Hepatocyte (in vitro differentiated cells): ENCODE results near the gene SPAG6. TPM values are rescaled to one million over a fixed set of nuclear protein-coding genes. Genes with fewer than 3 reads are reported as not detected.

Experiments used
- DNase-seq: peaks from one replicate; pipeline ENCODE4 v3.0.0-alpha.2; 2016; ENCODE audit warnings: low spot score
- H2AFZ ChIP-seq: fragments of 200-600 bp; sonication (generic); 2 replicates; pipeline ENCODE4 v1.6.0; 2016; ENCODE audit warnings: antibody characterized with exemption, mild to moderate bottlenecking
- H3K27ac ChIP-seq: fragments of 200-600 bp; sonication (generic); 2 replicates; pipeline ENCODE4 v1.5.1; 2016; ENCODE audit warnings: mild to moderate bottlenecking
- H3K27me3 ChIP-seq: fragments of 200-600 bp; sonication (generic); 2 replicates; pipeline ENCODE4 v1.6.1; 2016
- H3K36me3 ChIP-seq: fragments of 200-600 bp; sonication (generic); replicated peaks from 2 replicates; pipeline ENCODE4 v1.5.1; 2016; ENCODE audit warnings: low read depth; ENCODE audit not compliant: insufficient read depth
- H3K4me1 ChIP-seq: fragments of 200-600 bp; sonication (generic); 2 replicates; pipeline ENCODE4 v1.5.1; 2016; ENCODE audit warnings: mild to moderate bottlenecking, moderate library complexity; ENCODE audit not compliant: insufficient read depth
- H3K4me2 ChIP-seq: fragments of 200-600 bp; sonication (generic); 2 replicates; pipeline ENCODE4 v1.6.0; 2016
- H3K4me3 ChIP-seq: fragments of 200-600 bp; sonication (generic); 2 replicates; pipeline ENCODE4 v1.5.1; 2016; ENCODE audit warnings: mild to moderate bottlenecking
- H3K79me2 ChIP-seq: fragments of 200-600 bp; sonication (generic); 2 replicates; pipeline ENCODE4 v1.6.0; 2017; ENCODE audit warnings: mild to moderate bottlenecking
- H3K9me2 ChIP-seq: fragments of 200-600 bp; sonication (generic); replicated peaks from 2 replicates; pipeline ENCODE4 v1.6.0; 2017; ENCODE audit warnings: mild to moderate bottlenecking; ENCODE audit not compliant: insufficient read depth
- H3K9me3 ChIP-seq: fragments of 200-600 bp; sonication (generic); 2 replicates; pipeline ENCODE4 v1.5.1; 2016; ENCODE audit warnings: low read depth, mild to moderate bottlenecking
- H4K20me1 ChIP-seq: fragments of 200-600 bp; sonication (generic); 2 replicates; pipeline ENCODE4 v1.6.0; 2016; ENCODE audit warnings: mild to moderate bottlenecking; ENCODE audit not compliant: insufficient read depth, poor library complexity, severe bottlenecking
- CTCF ChIP-seq: fragments of 200-600 bp; sonication (generic); IDR thresholded peaks from 2 replicates; pipeline ENCODE4 v1.5.1; 2016; ENCODE audit warnings: antibody characterized with exemption, mild to moderate bottlenecking; ENCODE audit not compliant: poor library complexity
- EZH2 ChIP-seq: fragments of 200-600 bp; sonication (generic); IDR thresholded peaks from 2 replicates; pipeline ENCODE4 v1.6.1; 2016; ENCODE audit warnings: antibody characterized with exemption, mild to moderate bottlenecking, borderline replicate concordance
- EZH2phosphoT487 ChIP-seq: fragments of 200-600 bp; sonication (generic); IDR thresholded peaks from one replicate; pipeline ENCODE4 v1.6.1; 2018; ENCODE audit warnings: antibody characterized with exemption, mild to moderate bottlenecking, low read depth, moderate library complexity; ENCODE audit not compliant: unreplicated experiment, severe bottlenecking
- WGBS: methylation state at CpG from one replicate; pipeline ENCODE4 v1.1.6; 2016; ENCODE audit warnings: low lambda C conversion rate; ENCODE audit errors: missing lambda C conversion rate; 5-methylcytosine and 5-hydroxymethylcytosine counted together
- polyA plus RNA-seq: library from polyadenylated mRNA; unstranded; fragments of >200 nt; fragmentation: Nextera tagmentation; extraction: Ambion mirVana; gene quantifications from 2 replicates; pipeline ENCODE4 v1.2.1, GENCODE V29; 2016
- total RNA-seq: library from RNA; depleted of rRNA; stranded (reverse); fragments of >200 nt; gene quantifications from 2 replicates; pipeline ENCODE4 v1.2.3, GENCODE V29; 2014

The SPAG6 gene
- total and polyA plus RNA-seq, 2 experiments from 2014 or later: 0.17 TPM; not detected in 1

GRCh38 chr10:22318772-22319171 lies 26.5 kb upstream of the SPAG6 start:
- H2AFZ ChIP-seq: no peak overlapping the region
- DNase-seq: no peak
- peaks cover 21% of the 10 kb centered on the region for H3K4me1 ChIP-seq
- H3K36me3 ChIP-seq: no peaks in the 10 kb centered on the region
- no peak for TF ChIP-seq CTCF
- TF ChIP-seq EZH2: no peak
- no peak for TF ChIP-seq EZH2phosphoT487
- H3K9me3 ChIP-seq: no peaks in the 10 kb centered on the region
- H3K27me3 ChIP-seq: peaks cover 31% of the 10 kb centered on the region
- WGBS: 88% methylated on average over 3 of the region's 3 CpGs
- no peak overlapping the region for H3K4me2 ChIP-seq
- peaks cover 29% of the 10 kb centered on the region for H4K20me1 ChIP-seq
- no peak overlapping the region for H3K27ac ChIP-seq
- peaks cover 40% of the 10 kb centered on the region for H3K79me2 ChIP-seq
- no peaks in the 10 kb centered on the region for H3K9me2 ChIP-seq
- H3K4me3 ChIP-seq: no peak overlapping the region

GRCh38 chr10:22319547-22319979 lies 25.7 kb upstream of the SPAG6 start:
- TF ChIP-seq EZH2 (no peak), CTCF (no peak), EZH2phosphoT487 (no peak)
- Histone ChIP-seq H3K36me3 (no peaks in the 10 kb centered on the region), H3K9me3 (no peaks in the 10 kb centered on the region), H3K4me2 (peak overlapping the region; percentile 82), H3K79me2 (peaks cover 48% of the 10 kb centered on the region), H4K20me1 (peaks cover 37% of the 10 kb centered on the region), H3K4me1 (peaks cover 29% of the 10 kb centered on the region), H2AFZ (no peak overlapping the region), H3K9me2 (no peaks in the 10 kb centered on the region), H3K27me3 (peaks cover 39% of the 10 kb centered on the region), H3K4me3 (peak overlapping the region; percentile 34), H3K27ac (peak overlapping the region; percentile 45)
- DNase-seq: no peak
- whole genome bisulfite sequencing: 57% methylated on average over 10 of the region's 10 CpGs

GRCh38 chr10:22319980-22320558 lies 25.2 kb upstream of the SPAG6 start:
- H4K20me1 ChIP-seq: peaks cover 40% of the 10 kb centered on the region
- H3K9me3 ChIP-seq: no peaks in the 10 kb centered on the region
- H3K79me2 ChIP-seq: peaks cover 53% of the 10 kb centered on the region
- H3K4me3 ChIP-seq: peak overlapping the region; percentile 34
- H2AFZ ChIP-seq: peak overlapping the region; percentile 48
- DNase-seq: no peak
- H3K9me2 ChIP-seq: no peaks in the 10 kb centered on the region
- peaks cover 39% of the 10 kb centered on the region for H3K27me3 ChIP-seq
- H3K27ac ChIP-seq: peak overlapping the region; percentile 45
- 10% methylated on average over 23 of the region's 30 CpGs for WGBS
- H3K4me2 ChIP-seq: peak overlapping the region; percentile 82
- peaks cover 32% of the 10 kb centered on the region for H3K4me1 ChIP-seq
- no peaks in the 10 kb centered on the region for H3K36me3 ChIP-seq
- TF ChIP-seq CTCF (no peak), EZH2phosphoT487 (no peak)
